Keratinocyte (primary cell): Measurements from ENCODE around the gene SEMA7A.

Experiments
- CTCF ChIP-seq, 3 experiments: IDR thresholded peaks in 1 of 3; conservative IDR thresholded peaks in 1 of 3; optimal IDR thresholded peaks in 1 of 3; 2 replicates in 2 of 3; 3 replicates in 1 of 3; pipeline versions ENCODE3 to v1.5.1; 2011; ENCODE audit warnings: low read length in 3 of 3, mild to moderate bottlenecking in 3 of 3, moderate library complexity in 2 of 3, control low read depth in 1 of 3, inconsistent platforms in 1 of 3; ENCODE audit not compliant: insufficient read depth in 2 of 3; ENCODE audit errors: extremely low read depth in 1 of 3
- EZH2 ChIP-seq: IDR thresholded peaks from one replicate; pipeline ENCODE4 v1.6.1; 2012; ENCODE audit warnings: inconsistent platforms, mild to moderate bottlenecking, low read length, moderate library complexity

- no peak for TF ChIP-seq CTCF (optimal IDR thresholded peaks at IDR 0.05 in 1 of 3, IDR thresholded peaks at IDR 0.05 in 1 of 3, conservative IDR thresholded peaks at IDR 0.05 in 1 of 3; ENCODE audit: extremely low read depth in 1 of 3, insufficient read depth in 2 of 3, low read length in 3 of 3)
- TF ChIP-seq EZH2: no peak
These were observed 48.0 kb downstream of the SEMA7A start for GRCh38 chr15:74385733-74386132.
